HG03108 (cell line): ENCODE data around the gene WIPF2.
"Not testable (repeated sequence)": the region's sequence is repeated elsewhere in the genome, so short reads cannot be mapped to it uniquely, and the experiment has no call there.

Experiments used
- ATAC-seq: cut with Tn5 transposase; IDR thresholded peaks from one replicate; pipeline ENCODE4 v1.9.1; 2021; ENCODE audit warnings: moderate library complexity; ENCODE audit not compliant: unreplicated experiment

The WIPF2 gene

GRCh38 chr17:40293363-40293762, 74.3 kb downstream of the WIPF2 start:
- no peak for ATAC-seq

- ATAC-seq: no peak
Observed at GRCh38 chr17:40295488-40296436, 76.7 kb downstream of the WIPF2 start.

GRCh38 chr17:40297511-40297910, 78.4 kb downstream of the WIPF2 start:
- no peak for ATAC-seq

GRCh38 chr17:40298726-40299125, 79.6 kb downstream of the WIPF2 start:
- ATAC-seq: no peak

- ATAC-seq: not testable (repeated sequence)
Observed at GRCh38 chr17:40299159-40299757, 80.2 kb downstream of the WIPF2 start.

GRCh38 chr17:40301315-40301714, 82.2 kb downstream of the WIPF2 start:
- no peak for ATAC-seq

GRCh38 chr17:40303009-40303657, 84.0 kb downstream of the WIPF2 start:
- no peak for ATAC-seq

GRCh38 chr17:40303708-40304551, 84.8 kb downstream of the WIPF2 start:
- no peak for ATAC-seq

- not testable (repeated sequence) for ATAC-seq
Observed at GRCh38 chr17:40304552-40304863, 85.4 kb downstream of the WIPF2 start.

GRCh38 chr17:40304866-40305265, 85.8 kb downstream of the WIPF2 start:
- ATAC-seq: not testable (repeated sequence)

GRCh38 chr17:40306395-40306794, 87.3 kb downstream of the WIPF2 start:
- ATAC-seq: no peak

- no peak for ATAC-seq
Observed at GRCh38 chr17:40307001-40307730, 88.1 kb downstream of the WIPF2 start.

- ATAC-seq: no peak
Observed at GRCh38 chr17:40307740-40308239, 88.7 kb downstream of the WIPF2 start.

- ATAC-seq: no peak
Observed at GRCh38 chr17:40309031-40309948, 90.2 kb downstream of the WIPF2 start, which contains the start of gene RARA. RARA (plus strand) TSS chr17:40309180; CDS start chr17:40331219, 22,039 bp downstream.

- no peak for ATAC-seq
Observed at GRCh38 chr17:40309949-40310510, 90.9 kb downstream of the WIPF2 start.

GRCh38 chr17:40310882-40311391, 91.8 kb downstream of the WIPF2 start:
- ATAC-seq: no peak

- no peak for ATAC-seq
Observed at GRCh38 chr17:40311575-40311974, 92.5 kb downstream of the WIPF2 start.

- peak; percentile 41 for ATAC-seq
Observed at GRCh38 chr17:40312131-40312731, 93.1 kb downstream of the WIPF2 start.
